GM18861 (cell line): Measurements from ENCODE around the gene HERC2.
"Not testable (repeated sequence)": the region's sequence is repeated elsewhere in the genome, so short reads cannot be mapped to it uniquely, and the experiment has no call there.

ENCODE experiments used
- ATAC-seq: cut with Tn5 transposase; IDR thresholded peaks from one replicate; pipeline ENCODE4 v1.9.1; 2021; ENCODE audit not compliant: unreplicated experiment

HERC2 gene

GRCh38 chr15:28286031-28286430 is 35.9 kb downstream of the HERC2 start:
- no peak for ATAC-seq

GRCh38 chr15:28281876-28282275 is 40.1 kb downstream of the HERC2 start:
- ATAC-seq = no peak

GRCh38 chr15:28274635-28275034 is 47.3 kb downstream of the HERC2 start:
- no peak for ATAC-seq

- no peak for ATAC-seq
These were observed 47.9 kb downstream of the HERC2 start for GRCh38 chr15:28273873-28274610.

GRCh38 chr15:28273468-28273867 is 48.5 kb downstream of the HERC2 start:
- no peak for ATAC-seq

GRCh38 chr15:28272587-28272986 is 49.4 kb downstream of the HERC2 start:
- no peak for ATAC-seq

GRCh38 chr15:28271697-28272260 is 50.2 kb downstream of the HERC2 start:
- ATAC-seq = no peak

- no peak for ATAC-seq
These were observed 52.9 kb downstream of the HERC2 start for GRCh38 chr15:28269097-28269496.

GRCh38 chr15:28267727-28268126 is 54.3 kb downstream of the HERC2 start:
- ATAC-seq = no peak

- ATAC-seq = no peak
These were observed 56.5 kb downstream of the HERC2 start for GRCh38 chr15:28265334-28266019.

GRCh38 chr15:28264166-28264565 is 57.8 kb downstream of the HERC2 start:
- no peak for ATAC-seq

- ATAC-seq = no peak
These were observed 59.5 kb downstream of the HERC2 start for GRCh38 chr15:28262438-28262837.

GRCh38 chr15:28260722-28261121 is 61.3 kb downstream of the HERC2 start:
- ATAC-seq = no peak

- ATAC-seq = no peak
These were observed 61.7 kb downstream of the HERC2 start for GRCh38 chr15:28260317-28260716.

GRCh38 chr15:28255965-28256364 is 66.0 kb downstream of the HERC2 start:
- ATAC-seq = no peak

GRCh38 chr15:28252831-28253230 is 69.1 kb downstream of the HERC2 start:
- ATAC-seq = no peak

GRCh38 chr15:28246605-28247004 is 75.4 kb downstream of the HERC2 start:
- no peak for ATAC-seq

GRCh38 chr15:28243901-28244300 is 78.1 kb downstream of the HERC2 start:
- no peak for ATAC-seq

GRCh38 chr15:28243399-28243798 is 78.6 kb downstream of the HERC2 start:
- ATAC-seq = no peak

- not testable (repeated sequence) for ATAC-seq
These were observed 83.7 kb downstream of the HERC2 start for GRCh38 chr15:28238296-28238695.

GRCh38 chr15:28231743-28232142 is 90.2 kb downstream of the HERC2 start:
- not testable (repeated sequence) for ATAC-seq

GRCh38 chr15:28231336-28231735 is 90.6 kb downstream of the HERC2 start:
- ATAC-seq = not testable (repeated sequence)
